ENCODE results near the gene GRHL1.

- TF ChIP-seq CTCF (IDR thresholded peaks at IDR 0.05) = no peak
- TF ChIP-seq POLR2A (IDR thresholded peaks at IDR 0.05) = no peak
- TF ChIP-seq EP300 (IDR thresholded peaks at IDR 0.05) = no peak
These were observed 13.0 kb downstream of the GRHL1 start for GRCh38 chr2:9964334-9964980.

All from ovary (tissue), 3 donors.